Osteocyte (in vitro differentiated cells): ENCODE measurements around the gene HNRNPA1L2. TPM values are rescaled to one million over a fixed set of nuclear protein-coding genes. Genes with fewer than 3 reads are reported as not detected.
A peak's percentile ranks its signal among the peaks of the same experiment; 100 is the strongest.
"Not testable (repeated sequence)": the region's sequence is repeated elsewhere in the genome, so short reads cannot be mapped to it uniquely, and the experiment has no call there.

Experiments used
- DNase-seq: peaks from one replicate; pipeline ENCODE4 v3.0.0; 2021; ENCODE audit warnings: mixed read lengths; ENCODE audit not compliant: unreplicated experiment; ENCODE audit errors: extremely low spot score
- H3K27ac Mint-ChIP-seq: one replicate; pipeline ENCODE4 v1.8.0; 2021; ENCODE audit warnings: mild to moderate bottlenecking, mixed read lengths; ENCODE audit not compliant: unreplicated experiment
- H3K27me3 Mint-ChIP-seq: one replicate; pipeline ENCODE4 v1.8.0; 2021; ENCODE audit warnings: mixed read lengths; ENCODE audit not compliant: unreplicated experiment
- H3K36me3 Mint-ChIP-seq: one replicate; pipeline ENCODE4 v1.8.0; 2021; ENCODE audit warnings: mixed read lengths; ENCODE audit not compliant: unreplicated experiment
- H3K4me1 Mint-ChIP-seq: one replicate; pipeline ENCODE4 v1.8.0; 2021; ENCODE audit warnings: mixed read lengths; ENCODE audit not compliant: unreplicated experiment
- H3K4me3 Mint-ChIP-seq: one replicate; pipeline ENCODE4 v1.8.0; 2021; ENCODE audit warnings: mild to moderate bottlenecking, moderate library complexity, mixed read lengths; ENCODE audit not compliant: unreplicated experiment
- H3K9me3 Mint-ChIP-seq: one replicate; pipeline ENCODE4 v1.8.0; 2021; ENCODE audit warnings: mixed read lengths; ENCODE audit not compliant: unreplicated experiment
- total RNA-seq: library from RNA; stranded (reverse); gene quantifications from 2 replicates; pipeline ENCODE4 v1.2.1, GENCODE V29; 2021
- TF ChIP-seq, protein P1 (sequence below): fragments of 200-600 bp; sonication (generic); IDR thresholded peaks from 2 replicates; pipeline ENCODE4 v1.5.0; 2021; ENCODE audit warnings: antibody characterized with exemption, mild to moderate bottlenecking, moderate library complexity

The HNRNPA1L2 gene
- total RNA-seq, 1 donor from 2014 or later, result 8.9 TPM

DNA sequence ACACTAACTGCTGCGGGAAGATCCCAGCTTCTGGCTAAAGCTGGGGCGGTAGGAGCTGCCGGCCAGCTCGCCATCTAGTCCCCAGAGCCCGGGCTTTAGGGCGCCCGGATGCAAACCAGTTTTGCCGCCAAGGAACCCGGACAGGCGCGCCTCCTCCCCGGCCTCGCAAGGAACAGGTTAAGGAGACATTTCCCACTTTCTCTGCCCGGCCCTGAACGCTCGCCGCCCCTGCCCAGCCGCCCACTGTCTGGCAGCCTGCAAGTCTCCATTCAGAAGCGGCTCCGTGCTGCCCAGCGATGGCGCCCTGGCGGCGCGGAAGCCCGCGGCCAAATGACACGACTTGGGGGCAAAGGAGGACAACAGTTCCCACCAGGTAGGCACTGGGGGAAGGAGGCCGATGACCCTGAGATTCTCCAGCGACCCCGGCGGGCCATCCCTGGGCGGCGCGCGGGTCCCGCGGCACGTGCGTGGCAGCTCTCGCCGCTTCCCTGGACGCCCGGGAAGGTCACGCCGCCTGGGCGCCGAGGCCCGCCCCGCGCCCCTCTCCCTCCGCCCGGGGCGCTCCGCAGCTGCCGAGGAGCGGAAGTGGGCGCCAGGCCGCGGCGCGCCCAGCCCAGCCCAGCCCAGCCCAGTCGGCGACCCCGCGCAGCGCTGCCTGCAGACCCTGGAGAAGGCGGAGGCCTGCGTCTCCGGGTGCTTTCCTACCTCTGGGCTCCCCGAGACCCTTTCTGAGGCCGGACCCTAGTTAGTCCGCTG is 42.2 kb upstream of the HNRNPA1L2 start:
- H3K4me3 Mint-ChIP-seq, result peak overlapping the region; percentile 79

DNA sequence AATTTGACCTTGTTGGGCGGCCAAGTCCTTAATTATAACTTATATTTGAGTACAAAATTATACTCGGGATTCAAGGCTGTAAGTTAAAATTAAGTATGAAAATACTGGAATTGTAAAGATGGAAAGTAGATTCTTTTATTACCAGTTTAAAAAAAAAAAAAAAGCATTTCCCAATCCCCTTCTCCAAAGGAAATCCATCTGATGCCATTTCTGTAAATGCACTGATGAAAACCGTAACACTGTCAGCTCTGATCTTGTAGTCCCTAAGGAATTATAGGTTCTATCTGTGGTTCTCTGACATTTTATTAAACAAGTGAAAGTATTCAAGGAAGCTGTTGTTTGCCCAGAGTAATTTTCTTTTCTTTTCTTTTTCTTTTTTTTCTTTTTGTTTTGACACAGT is 41.6 kb upstream of the HNRNPA1L2 start:
- peaks cover 23% of the 10 kb centered on the region for H3K4me1 Mint-ChIP-seq
- no peaks in the 10 kb centered on the region for H3K9me3 Mint-ChIP-seq
- DNase-seq, result no peak

More for the DNA sequence above, 42.2 kb upstream of the HNRNPA1L2 start:
- Mint-ChIP-seq H3K9me3 (no peaks in the 10 kb centered on the region), H3K27ac (peak overlapping the region; percentile 77), H3K4me1 (peaks cover 23% of the 10 kb centered on the region), H3K36me3 (no peaks in the 10 kb centered on the region), H3K27me3 (no peaks in the 10 kb centered on the region)
- peak; percentile 87 for DNase-seq
- TF ChIP-seq, protein P1, sequence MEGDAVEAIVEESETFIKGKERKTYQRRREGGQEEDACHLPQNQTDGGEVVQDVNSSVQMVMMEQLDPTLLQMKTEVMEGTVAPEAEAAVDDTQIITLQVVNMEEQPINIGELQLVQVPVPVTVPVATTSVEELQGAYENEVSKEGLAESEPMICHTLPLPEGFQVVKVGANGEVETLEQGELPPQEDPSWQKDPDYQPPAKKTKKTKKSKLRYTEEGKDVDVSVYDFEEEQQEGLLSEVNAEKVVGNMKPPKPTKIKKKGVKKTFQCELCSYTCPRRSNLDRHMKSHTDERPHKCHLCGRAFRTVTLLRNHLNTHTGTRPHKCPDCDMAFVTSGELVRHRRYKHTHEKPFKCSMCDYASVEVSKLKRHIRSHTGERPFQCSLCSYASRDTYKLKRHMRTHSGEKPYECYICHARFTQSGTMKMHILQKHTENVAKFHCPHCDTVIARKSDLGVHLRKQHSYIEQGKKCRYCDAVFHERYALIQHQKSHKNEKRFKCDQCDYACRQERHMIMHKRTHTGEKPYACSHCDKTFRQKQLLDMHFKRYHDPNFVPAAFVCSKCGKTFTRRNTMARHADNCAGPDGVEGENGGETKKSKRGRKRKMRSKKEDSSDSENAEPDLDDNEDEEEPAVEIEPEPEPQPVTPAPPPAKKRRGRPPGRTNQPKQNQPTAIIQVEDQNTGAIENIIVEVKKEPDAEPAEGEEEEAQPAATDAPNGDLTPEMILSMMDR, result no peak

DNA sequence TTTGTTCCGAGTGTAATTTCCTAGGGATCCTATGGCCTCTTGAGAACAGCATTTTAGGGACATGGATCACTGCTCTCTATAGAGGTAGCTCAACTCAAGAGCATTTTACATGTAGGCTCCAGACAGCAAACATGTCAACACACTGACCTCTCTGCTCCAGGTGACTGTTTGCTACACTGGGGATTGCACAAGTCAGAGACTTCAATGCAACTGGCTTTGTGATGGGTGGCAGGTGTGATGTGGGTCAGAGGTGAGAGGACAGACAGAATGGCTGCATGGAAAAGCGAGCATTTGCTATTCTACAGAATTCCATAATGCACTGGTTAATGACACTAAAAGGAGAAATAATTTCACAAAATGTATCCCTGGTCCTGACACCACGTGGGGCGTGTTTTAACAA is 38.9 kb upstream of the HNRNPA1L2 start:
- not testable (repeated sequence) for H3K36me3 Mint-ChIP-seq, H3K4me3 Mint-ChIP-seq

More for the DNA sequence above, 41.6 kb upstream of the HNRNPA1L2 start:
- H3K27me3 Mint-ChIP-seq, result no peaks in the 10 kb centered on the region
- peak overlapping the region; percentile 63 for H3K4me3 Mint-ChIP-seq
- no peaks in the 10 kb centered on the region for H3K36me3 Mint-ChIP-seq
- H3K27ac Mint-ChIP-seq, result peak overlapping the region; percentile 65
- TF ChIP-seq, protein P1, result no peak

DNA sequence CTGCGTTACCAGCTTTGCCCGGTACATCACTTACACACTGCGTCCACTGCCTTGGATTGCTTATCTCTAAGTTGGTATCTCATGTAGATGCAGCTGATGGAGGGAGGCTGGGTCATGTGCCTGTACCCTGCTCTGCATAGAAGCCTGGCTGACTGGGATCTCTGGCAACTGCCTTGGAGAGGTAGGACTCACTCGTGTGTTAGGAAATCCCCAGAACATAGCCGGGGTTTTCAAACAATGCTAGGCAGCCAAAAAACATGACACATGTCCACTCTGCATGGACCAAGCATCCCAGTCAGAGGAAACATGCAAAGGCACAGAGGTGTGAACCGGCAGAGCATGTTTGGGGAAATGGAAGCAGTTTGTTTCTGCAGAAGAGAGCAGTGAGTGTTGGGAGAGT is 36.1 kb upstream of the HNRNPA1L2 start:
- H3K4me1 Mint-ChIP-seq, H3K27me3 Mint-ChIP-seq, H3K4me3 Mint-ChIP-seq, DNase-seq, H3K36me3 Mint-ChIP-seq, H3K27ac Mint-ChIP-seq, H3K9me3 Mint-ChIP-seq: not testable (repeated sequence)

More for the DNA sequence above, 38.9 kb upstream of the HNRNPA1L2 start:
- H3K9me3 Mint-ChIP-seq, H3K27me3 Mint-ChIP-seq, H3K27ac Mint-ChIP-seq, DNase-seq: not testable (repeated sequence)
- peaks cover 23% of the 10 kb centered on the region for H3K4me1 Mint-ChIP-seq

DNA sequence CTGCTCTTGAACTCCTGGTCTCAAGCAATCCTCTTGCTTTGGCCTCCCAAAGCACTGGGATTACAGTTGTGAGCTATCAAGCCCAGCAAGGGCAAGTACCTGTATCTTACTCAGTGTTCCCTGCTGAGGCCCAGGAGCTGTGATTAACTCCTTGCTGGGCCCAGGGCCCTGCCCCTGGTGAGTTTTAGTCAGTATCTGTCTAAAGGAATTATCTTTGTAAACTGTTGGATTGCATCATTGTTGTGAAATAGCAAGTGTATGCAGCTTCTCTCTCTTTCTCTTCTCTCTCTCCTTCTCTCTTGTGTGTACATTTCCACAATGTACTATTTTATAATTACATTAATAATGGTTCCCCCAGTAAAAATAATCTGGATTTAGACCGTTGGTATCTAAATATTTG is 35.4 kb upstream of the HNRNPA1L2 start:
- H3K4me1 Mint-ChIP-seq, H3K27me3 Mint-ChIP-seq, H3K27ac Mint-ChIP-seq, H3K9me3 Mint-ChIP-seq, H3K36me3 Mint-ChIP-seq, H3K4me3 Mint-ChIP-seq, DNase-seq: not testable (repeated sequence)

DNA sequence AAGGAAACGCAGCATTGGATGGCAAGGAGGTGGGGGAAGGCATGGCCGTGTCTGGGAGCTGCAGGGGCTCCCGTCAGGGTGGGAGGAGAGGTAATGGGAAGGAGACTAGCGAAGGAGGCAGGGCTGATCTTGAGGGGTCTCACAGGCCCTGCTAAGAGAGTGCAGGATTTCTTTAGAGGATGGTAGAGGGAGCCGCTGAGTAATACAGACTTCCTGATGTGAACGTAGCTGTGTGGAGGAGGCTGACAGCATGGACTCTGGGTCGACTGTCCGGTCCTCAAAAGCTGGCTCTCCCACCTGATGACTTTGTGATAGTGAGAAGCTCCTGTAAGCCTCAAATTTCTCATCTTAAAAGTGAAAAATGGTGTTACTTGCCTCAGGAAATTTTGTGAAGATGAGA is 34.0 kb upstream of the HNRNPA1L2 start:
- H3K27ac Mint-ChIP-seq, H3K9me3 Mint-ChIP-seq, H3K4me1 Mint-ChIP-seq, H3K36me3 Mint-ChIP-seq, H3K4me3 Mint-ChIP-seq, H3K27me3 Mint-ChIP-seq, DNase-seq: not testable (repeated sequence)

DNA sequence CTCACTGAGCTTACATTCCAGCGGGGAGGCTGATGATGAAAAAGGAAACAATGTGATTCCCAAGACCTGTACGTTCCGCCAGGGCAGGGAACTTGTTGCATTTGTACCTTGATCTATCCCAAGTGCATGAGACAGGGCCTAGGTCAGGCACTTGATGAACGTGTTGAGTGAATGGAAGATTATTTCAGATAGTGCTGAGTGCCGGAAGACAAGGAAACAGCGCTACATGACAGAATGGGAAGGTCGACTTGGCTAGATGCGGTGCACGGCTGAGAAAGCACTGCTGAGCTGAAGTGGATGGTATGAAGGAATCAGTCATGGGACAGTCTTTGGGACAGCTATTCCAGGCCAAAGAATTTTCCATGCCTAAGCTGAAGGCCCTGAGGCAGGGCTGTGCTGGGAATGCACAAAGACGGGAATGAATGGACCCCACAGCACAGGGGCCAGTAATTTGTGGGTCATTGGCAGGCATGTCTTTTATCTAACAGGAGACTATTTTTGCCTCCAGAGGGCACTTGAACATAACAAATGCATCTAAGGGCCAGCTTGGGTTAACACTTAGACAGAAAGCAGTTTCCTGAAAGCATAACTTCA is 33.1 kb upstream of the HNRNPA1L2 start:
- DNase-seq, H3K27me3 Mint-ChIP-seq, H3K4me1 Mint-ChIP-seq, H3K4me3 Mint-ChIP-seq, H3K27ac Mint-ChIP-seq, H3K36me3 Mint-ChIP-seq, H3K9me3 Mint-ChIP-seq: not testable (repeated sequence)
- TF ChIP-seq, protein P1, result peak; percentile 61

DNA sequence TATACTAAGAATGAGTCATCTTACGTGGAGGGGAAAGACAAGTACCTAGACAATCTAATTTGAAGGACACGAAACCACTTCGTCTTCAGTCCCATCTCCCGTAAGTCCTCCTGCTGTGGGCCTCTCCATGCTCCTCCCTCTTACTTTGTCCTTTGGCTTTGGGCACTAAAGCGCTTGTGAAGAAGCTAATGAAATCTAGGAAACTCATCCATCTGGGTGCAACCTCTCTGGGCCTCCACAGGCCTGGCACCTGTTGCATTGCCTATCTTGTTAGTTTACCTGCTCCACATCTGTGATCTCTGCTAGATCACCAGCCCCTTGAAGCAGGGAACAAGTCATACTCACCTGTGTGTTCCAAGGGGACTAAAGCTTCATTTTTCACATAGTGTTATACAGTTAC is 32.1 kb upstream of the HNRNPA1L2 start:
- H3K27ac Mint-ChIP-seq, H3K9me3 Mint-ChIP-seq, H3K4me3 Mint-ChIP-seq, H3K27me3 Mint-ChIP-seq, H3K36me3 Mint-ChIP-seq, DNase-seq, H3K4me1 Mint-ChIP-seq: not testable (repeated sequence)
